MCF 10A (cell line): ENCODE data around the gene TMEM150A. TPM values are rescaled to one million over a fixed set of nuclear protein-coding genes. Genes with fewer than 3 reads are reported as not detected.

Experiments
- BruUV-seq: library from RNA; stranded (reverse); fragments of 400-500 nt; replicated peaks from 2 replicates; lab custom pipeline; 2021; lab: Mats Ljungman, UMichigan
- CTCF ChIA-PET: fragments of 300-600 bp; sonication (Branson Sonifier 250); formaldehyde crosslinking; extraction: SDS; loops from one replicate; lab custom pipeline; 2021; ENCODE audit warnings: antibody characterized with exemption, inconsistent platforms; lab: Yijun Ruan, JAX
- POLR2A ChIA-PET: fragments of 300-600, 350-650 bp; sonication (Branson Sonifier 250); formaldehyde crosslinking; extraction: SDS; loops from one replicate; lab custom pipeline; 2020; ENCODE audit warnings: antibody characterized with exemption, inconsistent platforms; lab: Yijun Ruan, JAX
- DNase-seq: peaks from one replicate; pipeline ENCODE4 v3.0.0-alpha.2; 2018; ENCODE audit not compliant: unreplicated experiment
- H3K27ac Mint-ChIP-seq: one replicate; pipeline ENCODE4 v1.8.0; 2022; ENCODE audit warnings: mild to moderate bottlenecking, low read depth, mixed read lengths; ENCODE audit not compliant: unreplicated experiment
- H3K27me3 Mint-ChIP-seq: one replicate; pipeline ENCODE4 v1.8.0; 2022; ENCODE audit warnings: mixed read lengths; ENCODE audit not compliant: insufficient read depth, unreplicated experiment
- H3K36me3 Mint-ChIP-seq: one replicate; pipeline ENCODE4 v1.8.0; 2022; ENCODE audit warnings: mild to moderate bottlenecking, moderate library complexity, mixed read lengths; ENCODE audit not compliant: insufficient read depth, unreplicated experiment
- H3K4me1 Mint-ChIP-seq: one replicate; pipeline ENCODE4 v1.8.0; 2022; ENCODE audit warnings: mixed read lengths; ENCODE audit not compliant: insufficient read depth, unreplicated experiment
- H3K4me3 Mint-ChIP-seq: one replicate; pipeline ENCODE4 v1.8.0; 2022; ENCODE audit warnings: mild to moderate bottlenecking, moderate library complexity, mixed read lengths; ENCODE audit not compliant: unreplicated experiment
- H3K9me3 Mint-ChIP-seq: one replicate; pipeline ENCODE4 v1.8.0; 2022; ENCODE audit warnings: mixed read lengths; ENCODE audit not compliant: unreplicated experiment
- intact Hi-C: fragments of 100-400 bp; cut with micrococcal nuclease; formaldehyde crosslinking; loops from 2 replicates; pipeline ENCODE4 v1.14.1; 2022
- total RNA-seq: library from RNA; stranded (reverse); gene quantifications from 2 replicates; pipeline ENCODE4 v1.2.3, GENCODE V29; 2022
- TF ChIP-seq, protein P1 (sequence below): fragments of 200-600 bp; IDR thresholded peaks from one replicate; pipeline ENCODE4 v1.8.0; 2022; ENCODE audit warnings: antibody characterized with exemption, mild to moderate bottlenecking; ENCODE audit not compliant: unreplicated experiment

The TMEM150A gene
- total RNA-seq, 1 experiment from 2014 or later, result 12.5 TPM

DNA sequence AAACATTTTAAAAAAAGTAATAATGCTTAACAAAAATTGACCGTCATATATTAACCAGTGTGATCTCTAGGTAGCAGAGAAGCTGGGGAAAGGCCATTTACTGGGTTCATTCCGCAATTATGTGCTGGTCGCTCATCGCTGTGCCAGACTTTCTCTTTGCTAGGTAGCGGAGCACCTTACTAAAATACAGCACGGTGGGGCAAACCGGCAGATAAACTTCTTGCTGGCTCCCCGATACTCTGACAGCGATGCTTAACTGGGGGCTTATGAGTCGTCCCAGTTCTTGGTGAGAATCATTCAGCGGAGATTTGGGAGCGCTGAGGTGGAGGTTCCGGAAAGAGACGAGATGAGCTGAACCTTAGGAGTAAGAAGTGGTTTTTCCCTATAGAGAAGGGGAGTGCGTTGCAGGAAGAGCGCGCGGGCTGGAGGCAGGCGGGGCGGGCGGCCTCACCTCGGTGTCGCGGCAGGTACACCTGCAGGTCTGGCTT is 8.8 kb upstream of the TMEM150A start:
- Mint-ChIP-seq H3K27me3 (no peaks in the 10 kb centered on the region), H3K4me3 (peak overlapping the region; percentile 83), H3K9me3 (no peaks in the 10 kb centered on the region), H3K4me1 (peaks cover 4% of the 10 kb centered on the region), H3K27ac (peak overlapping the region; percentile 68), H3K36me3 (peaks cover 51% of the 10 kb centered on the region)
- DNase-seq, result no peak
- ChIA-PET POLR2A (interaction anchor here (0.6 to 4.4 kb wide), 18 partner anchors 9 to 584 kb away, joined by 3 to 34 read pairs (median 4); partner anchors contain the start of genes ELMOD3, IMMT, MAT2A and POLR1A), CTCF (interaction anchor here (1.9 kb wide), 1 partner anchor 26 kb away, joined by 4 read pairs; no protein-coding TSS in a partner anchor)
- TSS peak; percentile 35 for BruUV-seq
- intact Hi-C loops, result no loop called here
- TF ChIP-seq, protein P1, sequence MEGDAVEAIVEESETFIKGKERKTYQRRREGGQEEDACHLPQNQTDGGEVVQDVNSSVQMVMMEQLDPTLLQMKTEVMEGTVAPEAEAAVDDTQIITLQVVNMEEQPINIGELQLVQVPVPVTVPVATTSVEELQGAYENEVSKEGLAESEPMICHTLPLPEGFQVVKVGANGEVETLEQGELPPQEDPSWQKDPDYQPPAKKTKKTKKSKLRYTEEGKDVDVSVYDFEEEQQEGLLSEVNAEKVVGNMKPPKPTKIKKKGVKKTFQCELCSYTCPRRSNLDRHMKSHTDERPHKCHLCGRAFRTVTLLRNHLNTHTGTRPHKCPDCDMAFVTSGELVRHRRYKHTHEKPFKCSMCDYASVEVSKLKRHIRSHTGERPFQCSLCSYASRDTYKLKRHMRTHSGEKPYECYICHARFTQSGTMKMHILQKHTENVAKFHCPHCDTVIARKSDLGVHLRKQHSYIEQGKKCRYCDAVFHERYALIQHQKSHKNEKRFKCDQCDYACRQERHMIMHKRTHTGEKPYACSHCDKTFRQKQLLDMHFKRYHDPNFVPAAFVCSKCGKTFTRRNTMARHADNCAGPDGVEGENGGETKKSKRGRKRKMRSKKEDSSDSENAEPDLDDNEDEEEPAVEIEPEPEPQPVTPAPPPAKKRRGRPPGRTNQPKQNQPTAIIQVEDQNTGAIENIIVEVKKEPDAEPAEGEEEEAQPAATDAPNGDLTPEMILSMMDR, result no peak

- H3K9me3 Mint-ChIP-seq, result no peaks in the 10 kb centered on the region
- ChIA-PET CTCF (interaction anchor here (0.6 to 1.2 kb wide), 2 partner anchors 30 to 119 kb away, joined by 3 to 6 read pairs; no protein-coding TSS in a partner anchor), POLR2A (interaction anchor here (1.2 to 6.1 kb wide), 3 partner anchors 11 to 69 kb away, joined by 3 to 61 read pairs (median 8); partner anchors contain the start of genes MAT2A and RNF181)
- DNase-seq, result no peak
- TF ChIP-seq, protein P1, result no peak
- intact Hi-C loops, result no loop called here
- no TSS peak for BruUV-seq
- peaks cover 16% of the 10 kb centered on the region for H3K4me1 Mint-ChIP-seq
- H3K27ac Mint-ChIP-seq, result no peak overlapping the region
- peaks cover 51% of the 10 kb centered on the region for H3K36me3 Mint-ChIP-seq
- no peaks in the 10 kb centered on the region for H3K27me3 Mint-ChIP-seq
- H3K4me3 Mint-ChIP-seq, result no peak overlapping the region
Observed at GRCh38 chr2:85607268-85608215, 5.0 kb upstream of the TMEM150A start.

- Mint-ChIP-seq H3K4me3 (no peak overlapping the region), H3K27me3 (no peaks in the 10 kb centered on the region), H3K9me3 (no peaks in the 10 kb centered on the region), H3K4me1 (peaks cover 16% of the 10 kb centered on the region), H3K27ac (no peak overlapping the region), H3K36me3 (peaks cover 50% of the 10 kb centered on the region)
- ChIA-PET CTCF (interaction anchor here (1.2 kb wide), 1 partner anchor 31 kb away, joined by 6 read pairs; no protein-coding TSS in a partner anchor), POLR2A (interaction anchor here (0.6 to 6.1 kb wide), 10 partner anchors 10 to 522 kb away, joined by 3 to 67 read pairs (median 4); partner anchors contain the start of genes MAT2A, RNF181, USP39 and VAMP8)
- intact Hi-C loops, result no loop called here
- no peak for DNase-seq
- no TSS peak for BruUV-seq
- TF ChIP-seq, protein P1, result no peak
Observed at GRCh38 chr2:85606116-85606455, 3.6 kb upstream of the TMEM150A start.
